ENCODE results near the gene ECI2.
A peak's percentile ranks its signal among the peaks of the same experiment; 100 is the strongest.
"Not testable (repeated sequence)": the region's sequence is repeated elsewhere in the genome, so short reads cannot be mapped to it uniquely, and the experiment has no call there.

Gene ECI2

GRCh38 chr6:4138186-4138585 is 2.8 kb upstream of the ECI2 start:
- DNase-seq = no peak

GRCh38 chr6:4136354-4136831 is 1.0 kb upstream of the ECI2 start:
- DNase-seq = no peak

GRCh38 chr6:4135665-4136353 is 434 bp upstream of the ECI2 start:
- DNase-seq = peak; percentile 86 to 97 (median 92)

GRCh38 chr6:4133941-4134838 is 1.2 kb downstream of the ECI2 start:
- DNase-seq = peak in 1 of 4 experiments; percentile 4

GRCh38 chr6:4130357-4130987 is 4.9 kb downstream of the ECI2 start:
- no peak for DNase-seq

GRCh38 chr6:4129446-4129845 is 5.9 kb downstream of the ECI2 start:
- DNase-seq = no peak

GRCh38 chr6:4128748-4129147 is 6.6 kb downstream of the ECI2 start:
- DNase-seq = no peak

GRCh38 chr6:4128072-4128471 is 7.3 kb downstream of the ECI2 start:
- no peak for DNase-seq

GRCh38 chr6:4125933-4126864 is 9.2 kb downstream of the ECI2 start:
- no peak for DNase-seq

- no peak for DNase-seq
Observed at GRCh38 chr6:4125500-4125899, 9.9 kb downstream of the ECI2 start.

GRCh38 chr6:4124351-4124750 is 11.0 kb downstream of the ECI2 start:
- DNase-seq = no peak

- no peak for DNase-seq
Observed at GRCh38 chr6:4115741-4116140, 19.6 kb downstream of the ECI2 start.

GRCh38 chr6:4114123-4114522 is 21.3 kb downstream of the ECI2 start:
- DNase-seq = no peak

GRCh38 chr6:4113649-4114048 is 21.7 kb downstream of the ECI2 start:
- no peak for DNase-seq

GRCh38 chr6:4112366-4112765 is 23.0 kb downstream of the ECI2 start:
- DNase-seq = no peak

GRCh38 chr6:4109363-4109815 is 26.0 kb downstream of the ECI2 start:
- not testable (repeated sequence) for DNase-seq

GRCh38 chr6:4108561-4109093 is 26.7 kb downstream of the ECI2 start:
- DNase-seq = no peak

GRCh38 chr6:4107873-4108272 is 27.5 kb downstream of the ECI2 start:
- no peak for DNase-seq

GRCh38 chr6:4105980-4106536 is 29.3 kb downstream of the ECI2 start:
- no peak for DNase-seq

- no peak for DNase-seq
Observed at GRCh38 chr6:4103929-4104328, 31.4 kb downstream of the ECI2 start.

GRCh38 chr6:4102687-4103244 is 32.6 kb downstream of the ECI2 start:
- DNase-seq = no peak
